Measurements from ENCODE around the gene SMLR1.

Gene SMLR1

GRCh38 chr6:130815200-130816071 is 11.8 kb upstream of the SMLR1 start:
- intact Hi-C loops (cut with DNase I), result no loop called here
- DNase-seq, result no peak

DNA sequence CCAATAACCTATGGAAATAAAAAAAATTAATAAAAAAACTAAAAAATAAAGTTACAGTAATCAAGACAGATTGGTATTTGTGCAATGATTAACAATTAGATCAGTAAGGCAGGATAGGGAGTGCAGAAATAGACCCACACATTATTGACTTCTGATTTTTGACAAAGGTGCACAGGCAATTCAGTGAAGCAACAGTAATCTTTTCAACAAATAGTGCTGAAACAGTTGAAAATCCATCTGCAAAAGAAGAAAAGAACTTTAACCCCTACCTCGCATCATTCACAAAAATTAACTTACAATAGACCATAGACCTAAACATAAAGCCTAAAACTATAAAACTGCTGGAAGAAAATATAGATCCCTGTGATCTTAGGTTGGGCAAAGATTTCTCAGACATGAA is 4.5 kb upstream of the SMLR1 start:
- DNase-seq, result no peak
- intact Hi-C loops (cut with DNase I), result no loop called here

GRCh38 chr6:130824978-130825694 is 2.1 kb upstream of the SMLR1 start:
- DNase-seq, result no peak
- intact Hi-C loops (cut with DNase I), result no loop called here

- no peak for DNase-seq
- intact Hi-C loops (cut with DNase I), result no loop called here
These were observed 1.3 kb upstream of the SMLR1 start for GRCh38 chr6:130825772-130826441.

DNA sequence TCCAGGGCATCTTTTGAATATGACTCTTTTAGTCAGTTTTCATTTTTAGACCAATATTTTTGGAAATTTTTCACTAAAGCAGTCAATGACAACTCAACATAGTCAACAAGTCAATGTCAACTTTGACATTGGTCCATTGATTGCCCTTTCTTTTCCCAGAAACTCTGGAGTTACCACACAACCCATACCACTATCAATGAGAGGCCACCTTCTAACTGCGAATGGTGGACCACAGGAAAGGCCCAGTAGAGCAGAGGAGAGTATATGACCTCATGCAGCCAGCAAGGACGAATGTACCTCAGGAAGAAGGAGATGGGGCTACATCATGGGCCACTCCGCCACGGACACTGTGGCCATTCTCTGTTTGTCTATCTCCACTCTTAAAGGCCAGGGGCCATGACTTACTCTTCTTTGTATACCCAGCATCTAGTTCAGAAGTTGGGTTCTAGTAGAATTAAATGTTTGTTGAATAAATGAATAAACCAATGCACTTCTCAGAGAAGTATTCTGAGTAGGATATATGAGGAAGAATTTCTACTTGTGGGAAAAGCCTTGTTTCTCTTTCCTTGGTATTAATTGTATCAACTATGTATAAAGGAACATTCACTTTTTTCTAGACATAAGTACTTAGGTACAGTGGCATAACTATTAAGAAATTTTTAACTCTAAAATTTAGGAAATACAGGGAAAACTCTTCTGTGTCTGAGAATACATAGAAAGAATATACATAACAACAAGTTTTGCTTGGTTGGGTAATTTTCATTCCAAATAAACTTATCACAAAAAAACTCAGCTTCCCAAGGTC is 562 bp upstream of the SMLR1 start:
- no peak for DNase-seq
- intact Hi-C loops (cut with DNase I), result no loop called here

DNA sequence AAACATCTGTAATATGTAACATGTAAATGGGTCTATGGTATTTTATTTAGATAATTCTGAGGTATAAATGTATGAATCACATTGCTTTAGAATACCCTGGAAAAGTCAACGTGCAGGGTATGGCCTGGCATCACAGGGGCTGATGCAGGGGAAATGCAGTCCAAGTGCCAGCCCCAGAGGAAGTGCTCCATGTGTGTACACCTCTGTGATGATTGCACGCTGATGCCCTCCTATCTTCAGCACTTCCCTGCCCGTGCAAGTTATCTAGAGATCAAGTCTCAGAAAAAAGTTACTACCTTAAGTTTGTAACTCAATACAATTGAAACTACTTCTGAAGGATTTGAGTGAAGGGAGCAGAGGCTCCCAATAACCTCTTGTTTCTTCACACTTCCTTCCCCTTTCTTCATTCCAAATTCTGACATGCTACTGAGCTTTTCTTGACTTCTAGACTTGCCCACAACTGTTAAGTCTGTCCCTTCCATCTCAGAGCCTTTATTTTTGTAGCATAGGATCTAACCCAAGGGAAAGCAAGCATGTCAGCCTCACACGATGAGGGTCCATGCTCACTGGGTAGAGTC is 2.2 kb downstream of the SMLR1 start:
- DNase-seq, result no peak
- intact Hi-C loops (cut with DNase I), result no loop called here

GRCh38 chr6:130831607-130832006 is 4.4 kb downstream of the SMLR1 start:
- DNase-seq, result no peak
- intact Hi-C loops (cut with DNase I), result no loop called here

- DNase-seq, result no peak
- intact Hi-C loops (cut with DNase I), result no loop called here
These were observed 6.4 kb downstream of the SMLR1 start for GRCh38 chr6:130833569-130833968.

DNA sequence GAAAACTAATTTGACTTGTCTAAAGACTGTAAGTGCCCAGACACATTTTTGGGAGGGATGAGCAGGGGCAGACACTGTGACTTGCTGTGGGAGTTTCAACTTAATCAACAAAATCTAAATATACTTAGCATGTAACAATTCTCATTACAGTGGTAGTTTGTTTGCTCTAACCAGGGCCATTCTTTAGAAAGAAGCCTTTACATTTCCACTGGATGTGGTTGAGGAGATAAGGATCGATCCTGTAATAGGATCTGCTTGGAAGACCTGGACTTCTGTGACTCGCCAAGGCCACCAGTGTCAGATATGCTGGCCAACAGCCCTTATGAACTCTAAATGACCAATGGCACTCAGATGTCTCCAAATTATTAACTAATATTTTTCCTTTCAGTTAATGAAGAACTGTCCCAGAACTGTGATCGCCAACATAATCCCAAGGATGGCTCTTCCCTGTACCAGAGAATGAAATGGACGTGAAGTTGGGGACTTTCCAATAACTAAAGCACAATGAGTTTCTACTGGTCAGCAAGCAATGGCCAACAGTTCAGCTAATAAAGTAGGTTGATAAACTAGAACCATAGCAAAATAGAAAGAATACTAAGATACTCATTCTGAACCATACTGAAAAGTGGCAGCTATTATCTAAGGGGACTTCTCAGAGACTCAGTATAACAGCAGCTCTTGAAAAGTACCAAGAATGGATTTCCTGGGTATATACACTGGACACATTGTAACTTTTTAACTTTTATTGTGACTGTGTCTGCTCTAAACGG is 7.5 kb downstream of the SMLR1 start:
- intact Hi-C loops (cut with DNase I), result no loop called here
- DNase-seq, result no peak

DNA sequence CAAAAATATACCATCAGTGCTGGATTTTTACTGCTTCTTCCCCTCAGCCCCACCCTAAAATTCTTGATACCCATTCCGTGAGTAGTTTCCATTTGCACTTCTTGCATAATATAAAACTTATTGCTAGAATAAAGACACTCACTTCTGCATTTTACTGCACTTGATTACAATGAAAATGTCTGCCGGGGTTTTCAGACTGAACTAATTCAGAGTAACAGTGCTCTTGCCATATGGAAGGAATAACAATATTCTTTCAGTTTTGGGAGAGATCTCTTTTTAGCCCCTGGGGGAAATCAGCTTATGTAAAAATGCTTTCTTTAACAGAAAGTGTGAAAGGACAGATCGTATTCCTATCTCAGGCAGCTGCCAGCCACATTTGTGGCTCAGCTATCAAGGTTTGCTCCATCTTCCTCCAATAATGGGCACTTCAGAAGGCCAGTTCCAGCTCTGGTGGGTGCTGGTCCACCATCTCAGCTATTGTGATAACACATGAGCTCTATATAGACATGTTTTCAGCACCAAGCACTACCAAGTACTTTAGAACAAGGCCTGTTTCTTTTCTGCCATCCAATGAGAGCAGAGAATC is 8.9 kb downstream of the SMLR1 start:
- DNase-seq, result peak in 2 of 42 donors; percentile 23 to 34
- intact Hi-C loops (cut with DNase I), result no loop called here

GRCh38 chr6:130837067-130837466 is 9.9 kb downstream of the SMLR1 start:
- intact Hi-C loops (cut with DNase I), result no loop called here
- DNase-seq, result no peak

GRCh38 chr6:130838250-130838860 is 11.1 kb downstream of the SMLR1 start:
- intact Hi-C loops (cut with DNase I), result no loop called here
- no peak for DNase-seq

DNA sequence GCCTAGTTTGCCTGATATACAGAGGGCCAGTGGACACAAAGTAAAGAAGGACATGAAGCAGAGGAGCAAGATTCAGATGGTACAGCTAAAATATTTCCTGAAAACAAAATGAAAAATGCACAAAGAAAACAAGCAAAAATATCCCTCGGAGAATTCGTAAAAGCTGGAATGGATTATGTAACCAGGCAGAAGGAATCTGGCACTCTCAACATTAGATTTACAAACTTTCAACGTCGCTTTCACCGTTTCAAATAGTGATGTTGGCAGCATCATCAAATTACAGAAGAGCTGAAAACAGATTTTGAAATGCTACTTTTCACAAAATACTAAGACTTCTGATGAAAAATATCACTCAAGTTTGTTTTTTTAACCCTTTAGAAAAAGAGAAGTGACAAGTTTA is 11.7 kb downstream of the SMLR1 start:
- intact Hi-C loops (cut with DNase I), result no loop called here
- DNase-seq, result no peak

- DNase-seq, result no peak
- intact Hi-C loops (cut with DNase I), result no loop called here
These were observed 12.2 kb downstream of the SMLR1 start for GRCh38 chr6:130839379-130839778.

GRCh38 chr6:130840050-130840449 is 12.8 kb downstream of the SMLR1 start:
- intact Hi-C loops (cut with DNase I), result no loop called here
- no peak for DNase-seq

DNA sequence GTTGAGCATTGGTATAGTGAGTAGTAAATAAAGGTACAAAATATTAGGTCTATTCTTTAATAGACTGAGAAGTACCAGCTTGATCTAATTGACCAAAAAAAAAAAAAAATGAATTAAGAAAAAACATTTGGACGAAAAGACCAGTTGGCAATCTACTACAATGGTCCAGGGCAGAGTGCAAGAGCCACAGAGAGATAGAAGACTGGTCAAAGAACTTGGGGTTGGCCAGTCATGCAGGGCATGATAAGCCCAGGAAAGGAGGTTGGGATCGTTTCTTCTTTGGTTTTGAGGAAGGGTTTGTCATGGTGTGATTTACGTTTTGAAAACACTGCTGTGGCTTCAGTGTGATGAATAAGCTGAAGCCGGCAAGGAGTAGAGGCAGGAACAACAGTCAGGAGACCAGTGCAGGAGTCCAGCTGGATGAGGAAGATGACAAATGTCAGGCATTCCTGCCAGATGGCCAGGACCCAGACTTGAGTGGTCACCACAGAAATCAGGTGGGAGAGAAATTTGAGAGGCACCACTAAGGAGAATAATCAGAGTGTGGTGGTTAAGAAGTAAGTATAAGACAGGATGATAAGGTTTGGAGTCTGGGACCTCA is 14.0 kb downstream of the SMLR1 start:
- DNase-seq, result no peak
- intact Hi-C loops (cut with DNase I), result no loop called here
